ENCODE results near the gene INHBA.

The INHBA gene

DNA sequence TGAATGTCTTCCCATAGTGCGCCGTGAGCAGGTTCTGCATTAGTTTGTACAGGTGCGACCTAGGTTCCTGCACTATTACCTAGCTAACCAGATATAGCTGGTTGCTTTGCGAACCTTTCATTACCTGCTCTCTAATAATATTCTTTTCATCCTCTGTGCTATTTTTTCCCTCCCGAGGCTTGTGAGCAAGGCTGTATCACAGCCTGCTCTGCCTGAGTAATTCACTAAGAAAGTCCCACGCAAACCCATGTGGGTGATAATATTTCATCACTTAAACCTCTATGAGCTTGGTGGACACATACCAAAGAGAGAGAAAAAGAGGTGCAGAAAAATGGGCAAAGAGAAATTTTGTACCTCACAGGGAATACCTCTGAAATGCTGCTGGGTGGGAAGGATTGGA, 8.4 kb downstream of the INHBA start:
- TF ChIP-seq Cebpa-rat (IDR thresholded peaks at IDR 0.05), result no peak
- Histone ChIP-seq H3K4me2 (no peak overlapping the region), H3K9me3 (replicated peaks in 1 of 11) (no peaks in the 10 kb centered on the region), H3K27me3 (peaks cover 12 to 17% (median 14%) of the 10 kb centered on the region in 11 experiments), H3K4me1 (no peaks in the 10 kb centered on the region), H3K4me3 (no peak overlapping the region), H3K36me3 (no peaks in the 10 kb centered on the region), H3K27ac (no peak overlapping the region), H4K20me1 (no peaks in the 10 kb centered on the region), H3K9ac (no peak overlapping the region)

DNA sequence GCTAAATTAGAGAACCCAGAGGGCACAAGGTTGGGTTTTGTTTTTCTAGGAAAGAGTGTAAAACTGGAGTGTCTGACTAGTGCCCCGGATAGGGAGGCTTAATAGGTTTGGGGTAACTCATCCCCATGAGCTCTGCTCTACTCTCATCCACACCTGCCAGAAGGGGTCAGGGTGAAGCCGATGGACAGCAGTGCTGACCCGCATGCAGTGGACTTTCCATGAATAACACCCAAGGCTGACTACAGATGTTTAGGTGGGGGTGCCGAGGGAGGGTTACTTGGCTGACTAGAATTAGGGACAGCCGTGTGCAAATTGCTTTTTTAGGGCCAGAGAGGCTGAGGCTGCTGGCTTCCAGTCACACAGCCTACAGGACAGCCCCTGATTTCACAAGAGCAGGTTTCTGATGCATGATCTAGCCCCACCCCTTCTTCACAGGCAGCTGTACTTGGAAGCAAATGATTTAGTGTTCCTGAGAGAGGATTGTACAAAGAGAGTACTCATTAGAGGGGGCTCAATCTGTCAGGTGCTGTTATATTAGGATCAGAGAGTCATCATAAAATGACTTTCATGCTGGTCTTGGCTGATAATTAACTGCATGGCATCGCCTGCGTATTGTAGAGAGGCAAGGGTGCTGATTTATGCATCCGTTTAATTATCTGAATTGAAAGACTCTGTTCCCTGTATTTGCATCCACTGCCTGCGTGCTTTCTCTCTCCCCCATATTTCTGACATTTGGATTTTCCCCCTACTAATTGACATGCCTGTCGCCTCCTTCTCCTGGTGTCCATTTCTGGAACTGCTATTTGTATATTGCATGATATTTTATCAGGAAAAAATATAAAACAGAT, 9.5 kb downstream of the INHBA start:
- Histone ChIP-seq H3K27ac (no peak overlapping the region), H3K9me3 (replicated peaks in 1 of 11) (no peaks in the 10 kb centered on the region), H3K4me1 (no peaks in the 10 kb centered on the region), H4K20me1 (no peaks in the 10 kb centered on the region), H3K4me3 (no peak overlapping the region), H3K4me2 (no peak overlapping the region), H3K27me3 (peaks cover under 1 to 6% (median 3%) of the 10 kb centered on the region in 11 experiments; a peak in 18 of 22 replicates), H3K9ac (no peak overlapping the region), H3K36me3 (no peaks in the 10 kb centered on the region)
- no peak for TF ChIP-seq Cebpa-rat (IDR thresholded peaks at IDR 0.05)

DNA sequence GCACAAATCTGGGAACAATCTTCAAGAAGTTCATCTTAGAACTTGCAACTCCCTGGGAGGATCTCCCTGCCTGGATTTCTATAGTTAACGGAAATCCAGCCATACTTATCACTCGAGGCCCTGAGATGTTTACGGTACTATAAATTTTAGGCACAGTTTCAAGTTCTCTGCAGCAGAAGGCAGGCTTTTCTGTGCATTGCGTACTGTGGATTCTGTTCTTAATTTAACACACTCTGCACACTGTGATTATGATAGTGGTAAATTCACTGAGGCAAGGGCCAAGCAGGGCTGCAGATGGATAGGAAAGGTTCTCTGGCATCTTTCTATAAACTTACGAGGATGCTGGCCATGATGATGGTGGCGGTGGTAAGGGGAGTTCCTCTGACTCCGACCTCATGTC, 10.6 kb downstream of the INHBA start:
- Histone ChIP-seq H3K4me3 (no peak overlapping the region), H3K9ac (no peak overlapping the region), H3K27ac (no peak overlapping the region), H3K27me3 (no peaks in the 10 kb centered on the region), H3K36me3 (no peaks in the 10 kb centered on the region), H3K4me2 (no peak overlapping the region), H4K20me1 (no peaks in the 10 kb centered on the region), H3K4me1 (no peaks in the 10 kb centered on the region), H3K9me3 (replicated peaks in 1 of 11) (no peaks in the 10 kb centered on the region)
- no peak for TF ChIP-seq Cebpa-rat (IDR thresholded peaks at IDR 0.05)

DNA sequence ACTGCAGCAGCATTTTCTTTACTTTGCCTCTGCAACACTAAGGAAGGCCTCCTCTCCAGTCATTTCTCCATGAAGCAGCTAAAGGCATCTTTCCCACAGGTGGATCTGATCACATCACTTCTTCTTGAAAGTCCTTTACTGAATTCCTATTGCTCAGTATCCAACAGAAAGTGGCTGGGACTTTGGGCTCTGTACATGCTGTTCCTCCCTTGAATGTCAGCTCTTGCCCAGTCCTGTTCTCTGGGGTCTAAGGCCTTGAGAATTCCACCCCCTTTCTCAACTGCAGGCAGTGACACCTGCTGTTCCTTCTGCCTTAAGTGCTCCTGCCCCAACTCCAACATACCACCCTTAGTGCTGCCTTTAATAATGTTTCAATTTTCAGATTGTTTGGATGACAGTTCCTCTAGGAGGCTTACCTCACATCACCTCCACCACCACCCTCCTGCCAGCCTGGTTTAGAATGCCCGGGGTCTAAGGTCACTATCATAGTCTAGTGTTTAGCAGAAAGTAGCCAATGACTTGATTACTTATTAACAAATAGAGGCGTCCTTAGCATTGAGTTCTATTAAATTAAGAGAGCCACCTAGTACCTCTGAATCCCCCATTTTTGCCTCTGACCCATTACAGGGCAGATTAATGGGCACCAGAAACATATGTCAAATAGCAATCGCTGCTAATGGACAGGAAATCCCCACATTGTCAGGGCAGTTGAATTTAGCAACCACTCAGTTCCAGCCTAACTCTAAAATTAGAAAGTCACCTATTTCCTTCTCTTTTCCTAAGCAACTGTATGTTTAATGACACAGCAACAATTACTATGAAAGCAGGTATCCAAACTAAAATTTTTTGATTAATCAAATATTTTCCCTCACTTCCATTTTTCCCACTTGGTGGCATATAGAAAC, 11.4 kb downstream of the INHBA start:
- H3K9me3 ChIP-seq (replicated peaks in 1 of 11), result no peaks in the 10 kb centered on the region
- no peaks in the 10 kb centered on the region for H3K27me3 ChIP-seq
- no peaks in the 10 kb centered on the region for H3K36me3 ChIP-seq

DNA sequence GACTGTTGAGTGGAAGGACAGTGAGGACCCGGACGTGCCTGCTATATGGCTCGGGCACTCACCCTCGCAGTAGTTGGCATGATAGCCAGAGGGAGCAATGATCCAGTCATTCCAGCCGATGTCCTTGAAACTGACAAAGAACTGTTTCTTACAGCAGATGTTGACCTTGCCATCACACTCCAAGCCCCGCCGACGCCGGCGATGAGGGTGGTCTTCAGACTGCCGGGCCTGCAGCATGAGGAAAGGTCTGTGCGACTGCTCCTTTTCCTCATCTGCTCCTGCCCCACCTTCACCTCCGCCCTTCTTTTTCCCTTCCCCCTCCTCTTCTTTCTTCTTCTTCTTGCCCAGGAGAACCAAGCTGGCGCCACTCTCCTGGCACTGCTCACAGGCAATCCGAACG, 13.1 kb downstream of the INHBA start:
- Histone ChIP-seq H3K9me3 (replicated peaks in 1 of 11) (no peaks in the 10 kb centered on the region), H3K4me1 (peaks cover 0 to 5% (median 0%) of the 10 kb centered on the region in 10 experiments; a peak in 3 of 20 replicates), H4K20me1 (no peaks in the 10 kb centered on the region), H3K27me3 (no peaks in the 10 kb centered on the region), H3K27ac (no peak overlapping the region), H3K9ac (no peak overlapping the region), H3K4me3 (no peak overlapping the region), H3K4me2 (no peak overlapping the region), H3K36me3 (no peaks in the 10 kb centered on the region)
- TF ChIP-seq Cebpa-rat (IDR thresholded peaks at IDR 0.05), result no peak

More for the DNA sequence above, 11.4 kb downstream of the INHBA start:
- no peak overlapping the region for H3K4me3 ChIP-seq
- H3K4me2 ChIP-seq, result no peak overlapping the region; a peak in 1 of 22 replicates
- no peak for TF ChIP-seq Cebpa-rat (IDR thresholded peaks at IDR 0.05)
- no peaks in the 10 kb centered on the region for H4K20me1 ChIP-seq
- H3K9ac ChIP-seq, result no peak overlapping the region
- H3K27ac ChIP-seq, result no peak overlapping the region
- H3K4me1 ChIP-seq, result no peaks in the 10 kb centered on the region

DNA sequence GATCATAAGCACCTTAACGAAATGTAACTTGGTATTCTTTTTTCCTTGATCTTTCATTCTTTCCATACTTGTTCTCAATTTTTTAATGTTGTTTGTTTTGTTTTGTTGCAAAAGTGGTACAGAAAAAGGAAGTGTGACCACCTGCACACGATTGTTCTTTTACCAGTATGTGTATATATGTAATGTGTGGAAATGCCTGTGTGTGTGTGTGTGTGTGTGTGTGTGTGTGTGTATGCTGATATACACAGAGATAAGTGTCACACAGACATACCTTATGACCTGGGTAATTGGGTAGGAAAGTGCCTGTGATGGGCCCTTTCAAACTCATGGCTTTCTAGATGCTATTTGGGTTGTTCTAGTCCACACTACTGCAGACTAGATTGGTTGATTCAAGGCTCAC, 14.0 kb downstream of the INHBA start:
- no peak overlapping the region for H3K27ac ChIP-seq
- no peak for TF ChIP-seq Cebpa-rat (IDR thresholded peaks at IDR 0.05)
- no peaks in the 10 kb centered on the region for H3K27me3 ChIP-seq
- H3K9me3 ChIP-seq (replicated peaks in 1 of 11), result no peaks in the 10 kb centered on the region
- H3K9ac ChIP-seq, result no peak overlapping the region
- H3K4me2 ChIP-seq, result no peak overlapping the region
- peaks cover 0 to 5% (median 0%) of the 10 kb centered on the region in 10 experiments; a peak in 3 of 20 replicates for H3K4me1 ChIP-seq
- H4K20me1 ChIP-seq, result no peaks in the 10 kb centered on the region
- H3K4me3 ChIP-seq, result no peak overlapping the region
- no peaks in the 10 kb centered on the region for H3K36me3 ChIP-seq

DNA sequence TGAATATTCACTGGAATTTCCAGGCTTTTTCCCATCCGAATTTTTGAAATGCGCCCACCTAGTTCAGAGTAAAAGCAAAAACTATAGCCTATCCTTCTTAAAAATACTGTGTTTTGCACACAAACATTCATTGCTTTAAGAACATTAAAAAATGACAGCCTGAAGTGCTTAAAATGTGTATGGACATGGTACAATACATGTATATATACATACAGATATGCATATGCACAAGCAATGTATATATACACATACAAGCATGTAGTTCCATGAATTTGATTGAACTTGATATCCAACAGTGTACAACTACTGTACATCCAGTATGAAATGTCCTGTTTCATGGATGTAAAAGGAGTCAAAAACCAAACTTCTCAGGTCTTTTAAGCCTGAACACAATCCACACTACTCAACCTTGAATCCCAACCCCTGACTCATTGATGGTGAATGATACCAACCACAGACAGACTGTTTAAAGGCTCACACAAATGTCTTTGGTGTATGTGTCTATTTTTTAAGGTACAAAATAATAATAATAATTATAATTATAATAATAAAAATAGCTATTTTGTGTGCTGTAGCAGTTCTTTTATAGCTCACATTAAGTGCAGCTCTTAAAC, 14.8 kb downstream of the INHBA start:
- TF ChIP-seq Cebpa-rat (IDR thresholded peaks at IDR 0.05), result no peak
- Histone ChIP-seq H3K4me3 (no peak overlapping the region), H3K27ac (no peak overlapping the region), H3K4me1 (peaks cover 0 to 5% (median 0%) of the 10 kb centered on the region in 10 experiments; a peak in 3 of 20 replicates), H3K27me3 (no peaks in the 10 kb centered on the region), H3K9ac (no peak overlapping the region), H4K20me1 (no peaks in the 10 kb centered on the region), H3K4me2 (no peak overlapping the region), H3K36me3 (no peaks in the 10 kb centered on the region), H3K9me3 (replicated peaks in 1 of 11) (no peaks in the 10 kb centered on the region)

DNA sequence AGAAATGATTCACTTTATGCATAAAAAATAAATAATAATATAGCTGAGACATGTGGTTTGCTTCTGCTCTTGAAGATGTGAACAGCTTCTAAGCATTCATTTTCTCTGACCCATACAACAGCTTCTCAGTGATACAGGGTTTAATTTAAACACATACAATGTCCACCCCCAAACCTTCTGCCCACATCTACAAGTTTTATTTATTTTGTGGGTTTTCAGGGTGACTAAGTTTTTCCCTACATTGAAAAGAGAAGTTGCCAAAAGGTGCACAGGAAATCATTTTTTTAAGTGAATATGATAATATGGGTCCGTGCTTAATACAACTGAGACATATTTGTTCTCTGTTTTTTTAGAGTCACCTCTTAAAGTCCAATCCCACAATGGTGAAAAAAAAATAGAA, 17.2 kb downstream of the INHBA start:
- TF ChIP-seq Cebpa-rat (IDR thresholded peaks at IDR 0.05), result no peak
- Histone ChIP-seq H3K9me3 (replicated peaks in 1 of 11) (no peaks in the 10 kb centered on the region), H3K27me3 (no peaks in the 10 kb centered on the region), H3K36me3 (no peaks in the 10 kb centered on the region), H3K9ac (no peak overlapping the region), H3K27ac (no peak overlapping the region), H3K4me2 (peak overlapping the region in 1 of 11 experiments; percentile 41; a peak in 1 of 22 replicates), H3K4me1 (peaks cover 0 to 5% (median 0%) of the 10 kb centered on the region in 10 experiments; a peak in 3 of 20 replicates), H3K4me3 (no peak overlapping the region), H4K20me1 (no peaks in the 10 kb centered on the region)

DNA sequence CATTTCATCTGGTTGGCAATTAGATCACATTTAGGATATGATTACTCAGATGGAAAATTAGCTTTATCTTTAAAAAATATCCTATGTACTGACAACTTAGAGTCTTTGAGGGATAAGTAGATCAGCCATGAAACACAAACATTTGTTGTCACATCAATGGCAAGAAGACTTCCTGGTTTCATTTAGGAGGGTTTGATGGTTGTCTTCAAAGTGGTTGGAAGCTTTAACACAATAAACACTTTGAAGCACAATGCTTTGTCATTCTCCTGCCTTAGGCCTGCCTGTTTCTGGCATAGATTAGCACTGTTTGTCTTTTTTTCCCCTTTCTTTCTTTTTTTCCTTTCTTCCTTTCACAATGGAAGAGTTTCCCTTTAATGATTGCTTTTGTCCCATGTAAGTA, 20.5 kb downstream of the INHBA start:
- Histone ChIP-seq H3K4me2 (no peak overlapping the region), H3K4me3 (no peak overlapping the region), H3K27me3 (no peaks in the 10 kb centered on the region), H3K27ac (no peak overlapping the region), H3K9me3 (replicated peaks in 1 of 11) (peaks cover 0 to 10% (median 0%) of the 10 kb centered on the region in 11 experiments; a peak in 2 of 22 replicates), H3K9ac (no peak overlapping the region), H3K4me1 (peaks cover 0 to 5% (median 0%) of the 10 kb centered on the region in 10 experiments; a peak in 3 of 20 replicates), H4K20me1 (no peaks in the 10 kb centered on the region), H3K36me3 (no peaks in the 10 kb centered on the region)
- TF ChIP-seq Cebpa-rat (IDR thresholded peaks at IDR 0.05), result no peak
